Stomach (tissue), 4 donors: ENCODE results near the gene TM9SF4.

Experiments used
- CTCF ChIP-seq, 7 experiments: fragments of 450-650 bp in 4 of 7; fragments of 200-600 bp in 3 of 7; sonication (generic) in 3 of 7; IDR thresholded peaks; one replicate each; pipeline ENCODE4 v1.5.1; 2016 to 2019; ENCODE audit warnings: antibody characterized with exemption in 7 of 7, control low read depth in 2 of 7, mild to moderate bottlenecking in 1 of 7
- EP300 ChIP-seq: sonication (generic); formaldehyde crosslinking; IDR thresholded peaks from one replicate; pipeline ENCODE4 v1.6.1; 2017; ENCODE audit warnings: antibody characterized with exemption
- POLR2AphosphoS5 ChIP-seq, 3 donors: sonication (generic); formaldehyde crosslinking; IDR thresholded peaks; one replicate each; pipeline ENCODE4 v1.6.1; 2016; ENCODE audit warnings: antibody characterized with exemption in 3 of 3

- TF ChIP-seq CTCF (IDR thresholded peaks at IDR 0.05): no peak
- TF ChIP-seq EP300: no peak
- TF ChIP-seq POLR2AphosphoS5 (IDR thresholded peaks at IDR 0.05): no peak
Observed at GRCh38 chr20:32138921-32139320, 29.4 kb downstream of the TM9SF4 start.
